Ascending aorta (tissue), 2 donors: Measurements from ENCODE around the gene NAT9. TPM values are rescaled to one million over a fixed set of nuclear protein-coding genes. Genes with fewer than 3 reads are reported as not detected.

ENCODE experiments used
- DNase-seq, 2 donors: peaks; one replicate each; pipeline ENCODE4 v3.0.0-alpha.2; 2019; ENCODE audit warnings: low spot score in 2 of 2
- H3K27ac ChIP-seq, 2 donors: fragments of 200-600 bp; sonication (generic); one replicate each; pipeline ENCODE4 v1.5.1; 2016 to 2017; ENCODE audit warnings: mild to moderate bottlenecking in 1 of 2
- H3K27me3 ChIP-seq: fragments of 200-600 bp; sonication (generic); one replicate; pipeline ENCODE4 v1.5.1; 2017
- H3K36me3 ChIP-seq, 2 donors: fragments of 200-600 bp; sonication (generic); one replicate each; pipeline ENCODE4 v1.5.1; 2016
- H3K4me1 ChIP-seq, 2 donors: fragments of 200-600 bp; sonication (generic); one replicate each; pipeline ENCODE4 v1.5.1; 2016 to 2017; ENCODE audit warnings: mild to moderate bottlenecking in 1 of 2
- H3K4me3 ChIP-seq, 2 donors: fragments of 200-600 bp; sonication (generic); one replicate each; pipeline ENCODE4 v1.5.1; 2016 to 2017; ENCODE audit warnings: mild to moderate bottlenecking in 1 of 2
- H3K9me3 ChIP-seq, 2 donors: fragments of 200-600 bp; sonication (generic); one replicate each; pipeline ENCODE4 v1.5.1; 2016
- CTCF ChIP-seq, 3 experiments: fragments of 200-600 bp in 2 of 3; fragments of 450-650 bp in 1 of 3; sonication (generic) in 2 of 3; IDR thresholded peaks; one replicate each; pipeline ENCODE4 v1.5.1; 2016 to 2019; ENCODE audit warnings: antibody characterized with exemption in 3 of 3, mild to moderate bottlenecking in 1 of 3, moderate library complexity in 1 of 3
- intact Hi-C: fragments of 100-400 bp; cut with DNase I; formaldehyde crosslinking; loops from one replicate; pipeline ENCODE4 v1.15.1; 2023
- total RNA-seq: library from RNA; depleted of rRNA; stranded (reverse); fragments of >200 nt; gene quantifications from one replicate; pipeline ENCODE4 v1.1.0, GENCODE V29; 2016

NAT9 gene
- total RNA-seq, 1 donor from 2014 or later, result 13.3 TPM

DNA sequence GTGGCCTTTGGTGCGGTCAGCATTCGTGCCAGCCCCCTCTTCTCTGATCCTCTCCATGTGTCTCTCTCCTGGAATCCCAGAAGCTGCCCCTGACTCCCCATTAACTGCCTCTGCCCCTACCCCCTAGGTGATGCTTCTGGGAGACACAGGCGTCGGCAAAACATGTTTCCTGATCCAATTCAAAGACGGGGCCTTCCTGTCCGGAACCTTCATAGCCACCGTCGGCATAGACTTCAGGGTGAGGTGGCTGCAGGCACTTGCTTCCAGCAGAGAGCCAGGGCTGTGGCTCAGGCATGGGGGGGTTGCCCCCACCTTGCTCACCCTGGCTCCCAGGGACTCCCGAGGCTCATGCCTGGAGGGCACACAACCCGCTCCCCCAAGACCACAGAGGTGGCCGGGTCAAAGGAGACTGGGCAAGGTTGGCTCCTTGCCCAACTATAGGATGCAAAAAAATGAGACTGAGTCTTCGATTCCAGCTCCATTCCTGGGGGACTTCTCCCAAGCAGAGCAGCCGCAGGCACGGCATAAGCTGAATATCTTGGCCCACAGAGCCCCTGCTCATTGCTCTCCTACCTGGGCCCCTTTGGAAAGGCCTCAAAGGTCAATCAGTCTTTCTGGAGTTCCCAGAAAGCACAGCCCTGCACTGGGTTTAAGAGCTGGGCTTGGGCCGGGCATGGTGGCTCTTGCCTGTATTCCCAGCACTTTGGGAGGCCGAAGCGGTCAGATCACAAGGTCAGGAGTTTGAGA, 35.3 kb downstream of the NAT9 start:
- no peak for TF ChIP-seq CTCF (IDR thresholded peaks at IDR 0.05)
- no peaks in the 10 kb centered on the region for H3K36me3 ChIP-seq
- no peak overlapping the region for H3K27ac ChIP-seq
- peaks cover 4 to 20% of the 10 kb centered on the region in 2 donors for H3K4me1 ChIP-seq
- H3K4me3 ChIP-seq, result no peak overlapping the region
- intact Hi-C loops, result no loop called here
- H3K27me3 ChIP-seq, result peaks cover 10% of the 10 kb centered on the region
- no peak for DNase-seq
- no peaks in the 10 kb centered on the region for H3K9me3 ChIP-seq

GRCh38 chr17:74740173-74740572, 36.0 kb downstream of the NAT9 start:
- Histone ChIP-seq H3K27me3 (peaks cover 10% of the 10 kb centered on the region), H3K4me1 (peaks cover 4 to 20% of the 10 kb centered on the region in 2 donors), H3K36me3 (no peaks in the 10 kb centered on the region), H3K4me3 (no peak overlapping the region), H3K9me3 (no peaks in the 10 kb centered on the region), H3K27ac (no peak overlapping the region)
- TF ChIP-seq CTCF (IDR thresholded peaks at IDR 0.05), result no peak
- no peak for DNase-seq
- intact Hi-C loops, result no loop called here

GRCh38 chr17:74739227-74739831, 36.8 kb downstream of the NAT9 start:
- H3K4me3 ChIP-seq, result no peak overlapping the region
- DNase-seq, result no peak
- H3K36me3 ChIP-seq, result no peaks in the 10 kb centered on the region
- no peak overlapping the region for H3K27ac ChIP-seq
- TF ChIP-seq CTCF (IDR thresholded peaks at IDR 0.05), result no peak
- no peaks in the 10 kb centered on the region for H3K9me3 ChIP-seq
- H3K27me3 ChIP-seq, result peaks cover 10% of the 10 kb centered on the region
- peaks cover 4 to 17% of the 10 kb centered on the region in 2 donors for H3K4me1 ChIP-seq
- intact Hi-C loops, result no loop called here

- H3K27me3 ChIP-seq, result peaks cover 10% of the 10 kb centered on the region
- H3K27ac ChIP-seq, result no peak overlapping the region
- H3K9me3 ChIP-seq, result no peaks in the 10 kb centered on the region
- no peak for DNase-seq
- peaks cover 4 to 17% of the 10 kb centered on the region in 2 donors for H3K4me1 ChIP-seq
- TF ChIP-seq CTCF (IDR thresholded peaks at IDR 0.05), result no peak
- intact Hi-C loops, result no loop called here
- no peaks in the 10 kb centered on the region for H3K36me3 ChIP-seq
- peak overlapping the region; percentile 13 to 57 for H3K4me3 ChIP-seq
These were observed 37.8 kb downstream of the NAT9 start for GRCh38 chr17:74738051-74738996.

GRCh38 chr17:74737299-74738050, 38.7 kb downstream of the NAT9 start:
- no peak overlapping the region for H3K27ac ChIP-seq
- intact Hi-C loops, result no loop called here
- DNase-seq, result no peak

More at GRCh38 chr17:74737299-74738050, 38.7 kb downstream of the NAT9 start:
- Histone ChIP-seq H3K4me1 (peaks cover 4 to 17% of the 10 kb centered on the region in 2 donors), H3K36me3 (no peaks in the 10 kb centered on the region), H3K9me3 (no peaks in the 10 kb centered on the region), H3K4me3 (peak overlapping the region; percentile 29 to 57), H3K27me3 (peaks cover 10% of the 10 kb centered on the region)
- peak in 2 of 3 experiments; percentile 9 to 18 for TF ChIP-seq CTCF (IDR thresholded peaks at IDR 0.05)
